ENCODE measurements around the gene PRKCZ.

The PRKCZ gene

DNA sequence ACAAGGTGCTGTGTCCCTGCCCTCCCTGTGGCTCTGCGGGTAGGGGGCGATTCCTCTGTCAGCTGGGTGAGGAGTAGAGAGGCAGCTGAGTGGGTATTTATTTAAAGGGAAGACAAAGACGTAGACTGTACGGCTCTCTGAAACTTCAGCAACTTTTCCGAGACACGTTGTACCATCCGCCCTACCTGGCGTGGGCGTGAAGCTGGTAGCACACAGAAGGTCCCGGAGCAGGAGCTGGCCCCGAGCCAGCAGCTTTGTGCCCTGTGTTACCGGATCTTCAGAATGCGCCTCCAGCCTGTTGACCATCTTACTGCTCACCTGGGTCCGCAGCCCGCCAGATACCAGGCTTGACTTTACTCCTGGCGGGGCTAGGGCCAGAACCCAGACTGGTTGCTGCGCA is 34.9 kb downstream of the PRKCZ start:
- Histone ChIP-seq H3K4me3 (replicated peaks; ENCODE audit: insufficient read depth, low read length) (no peak overlapping the region), H3K27me3 (ENCODE audit: insufficient read depth, poor library complexity, severe bottlenecking) (no peaks in the 10 kb centered on the region), H3K27ac (replicated peaks) (no peak overlapping the region)
- DNase-seq (ENCODE audit: low read depth in 1 of 2, low spot score in 1 of 2) = no peak
- TF ChIP-seq SPI1 (IDR thresholded peaks at IDR 0.05; ENCODE audit: borderline replicate concordance, low read depth) (no peak), POLR2AphosphoS5 (IDR thresholded peaks at IDR 0.05; ENCODE audit: low read depth) (no peak), GABPA (IDR thresholded peaks at IDR 0.05; ENCODE audit: low read depth) (no peak)
- TF ChIP-seq, protein P1, sequence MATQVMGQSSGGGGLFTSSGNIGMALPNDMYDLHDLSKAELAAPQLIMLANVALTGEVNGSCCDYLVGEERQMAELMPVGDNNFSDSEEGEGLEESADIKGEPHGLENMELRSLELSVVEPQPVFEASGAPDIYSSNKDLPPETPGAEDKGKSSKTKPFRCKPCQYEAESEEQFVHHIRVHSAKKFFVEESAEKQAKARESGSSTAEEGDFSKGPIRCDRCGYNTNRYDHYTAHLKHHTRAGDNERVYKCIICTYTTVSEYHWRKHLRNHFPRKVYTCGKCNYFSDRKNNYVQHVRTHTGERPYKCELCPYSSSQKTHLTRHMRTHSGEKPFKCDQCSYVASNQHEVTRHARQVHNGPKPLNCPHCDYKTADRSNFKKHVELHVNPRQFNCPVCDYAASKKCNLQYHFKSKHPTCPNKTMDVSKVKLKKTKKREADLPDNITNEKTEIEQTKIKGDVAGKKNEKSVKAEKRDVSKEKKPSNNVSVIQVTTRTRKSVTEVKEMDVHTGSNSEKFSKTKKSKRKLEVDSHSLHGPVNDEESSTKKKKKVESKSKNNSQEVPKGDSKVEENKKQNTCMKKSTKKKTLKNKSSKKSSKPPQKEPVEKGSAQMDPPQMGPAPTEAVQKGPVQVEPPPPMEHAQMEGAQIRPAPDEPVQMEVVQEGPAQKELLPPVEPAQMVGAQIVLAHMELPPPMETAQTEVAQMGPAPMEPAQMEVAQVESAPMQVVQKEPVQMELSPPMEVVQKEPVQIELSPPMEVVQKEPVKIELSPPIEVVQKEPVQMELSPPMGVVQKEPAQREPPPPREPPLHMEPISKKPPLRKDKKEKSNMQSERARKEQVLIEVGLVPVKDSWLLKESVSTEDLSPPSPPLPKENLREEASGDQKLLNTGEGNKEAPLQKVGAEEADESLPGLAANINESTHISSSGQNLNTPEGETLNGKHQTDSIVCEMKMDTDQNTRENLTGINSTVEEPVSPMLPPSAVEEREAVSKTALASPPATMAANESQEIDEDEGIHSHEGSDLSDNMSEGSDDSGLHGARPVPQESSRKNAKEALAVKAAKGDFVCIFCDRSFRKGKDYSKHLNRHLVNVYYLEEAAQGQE (IDR thresholded peaks at IDR 0.05; ENCODE audit: insufficient replicate concordance, low read depth) = no peak
- TF ChIP-seq, protein P2, sequence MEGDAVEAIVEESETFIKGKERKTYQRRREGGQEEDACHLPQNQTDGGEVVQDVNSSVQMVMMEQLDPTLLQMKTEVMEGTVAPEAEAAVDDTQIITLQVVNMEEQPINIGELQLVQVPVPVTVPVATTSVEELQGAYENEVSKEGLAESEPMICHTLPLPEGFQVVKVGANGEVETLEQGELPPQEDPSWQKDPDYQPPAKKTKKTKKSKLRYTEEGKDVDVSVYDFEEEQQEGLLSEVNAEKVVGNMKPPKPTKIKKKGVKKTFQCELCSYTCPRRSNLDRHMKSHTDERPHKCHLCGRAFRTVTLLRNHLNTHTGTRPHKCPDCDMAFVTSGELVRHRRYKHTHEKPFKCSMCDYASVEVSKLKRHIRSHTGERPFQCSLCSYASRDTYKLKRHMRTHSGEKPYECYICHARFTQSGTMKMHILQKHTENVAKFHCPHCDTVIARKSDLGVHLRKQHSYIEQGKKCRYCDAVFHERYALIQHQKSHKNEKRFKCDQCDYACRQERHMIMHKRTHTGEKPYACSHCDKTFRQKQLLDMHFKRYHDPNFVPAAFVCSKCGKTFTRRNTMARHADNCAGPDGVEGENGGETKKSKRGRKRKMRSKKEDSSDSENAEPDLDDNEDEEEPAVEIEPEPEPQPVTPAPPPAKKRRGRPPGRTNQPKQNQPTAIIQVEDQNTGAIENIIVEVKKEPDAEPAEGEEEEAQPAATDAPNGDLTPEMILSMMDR (IDR thresholded peaks at IDR 0.05; ENCODE audit: insufficient read depth, low read length) = no peak

DNA sequence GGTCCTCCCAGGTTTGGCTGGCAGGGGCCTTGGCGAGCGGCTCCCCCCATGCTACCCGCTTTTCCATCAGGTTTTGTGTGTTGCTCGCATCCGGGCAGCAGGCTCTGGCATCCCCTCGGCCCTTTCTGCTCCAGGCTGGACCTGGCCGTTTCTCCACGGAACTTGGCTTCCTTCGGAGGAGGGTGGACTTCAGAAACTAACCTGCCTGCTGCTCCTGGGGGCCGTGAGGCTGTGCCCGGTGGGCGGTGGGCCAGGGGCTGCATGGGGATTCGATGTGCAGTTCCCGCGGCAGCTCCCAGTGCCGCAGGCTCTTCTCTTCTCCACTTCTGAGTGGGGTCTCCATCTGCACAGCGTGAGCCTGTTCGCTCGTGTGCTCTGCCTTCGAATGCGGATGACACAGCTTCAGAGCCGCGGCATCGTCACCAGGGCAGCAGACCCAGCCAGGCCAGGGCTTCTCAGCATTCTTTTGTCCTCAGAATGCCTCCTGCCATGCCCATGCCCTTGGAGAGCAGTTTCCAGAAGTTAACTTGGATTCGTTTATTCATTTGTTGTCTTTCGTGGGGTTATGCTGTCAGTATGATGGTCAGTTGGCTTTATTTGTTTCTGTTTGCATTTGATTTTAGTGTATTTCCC is 36.4 kb downstream of the PRKCZ start:
- Histone ChIP-seq H3K4me3 (replicated peaks; ENCODE audit: insufficient read depth, low read length) (no peak overlapping the region), H3K27me3 (ENCODE audit: insufficient read depth, poor library complexity, severe bottlenecking) (no peaks in the 10 kb centered on the region), H3K27ac (replicated peaks) (no peak overlapping the region)
- TF ChIP-seq GABPA (IDR thresholded peaks at IDR 0.05; ENCODE audit: low read depth) (no peak), SPI1 (IDR thresholded peaks at IDR 0.05; ENCODE audit: borderline replicate concordance, low read depth) (no peak), POLR2AphosphoS5 (IDR thresholded peaks at IDR 0.05; ENCODE audit: low read depth) (no peak)
- TF ChIP-seq, protein P2 (IDR thresholded peaks at IDR 0.05; ENCODE audit: insufficient read depth, low read length) = no peak
- TF ChIP-seq, protein P1 (IDR thresholded peaks at IDR 0.05; ENCODE audit: insufficient replicate concordance, low read depth) = no peak
- DNase-seq (ENCODE audit: low read depth in 1 of 2, low spot score in 1 of 2) = no peak

DNA sequence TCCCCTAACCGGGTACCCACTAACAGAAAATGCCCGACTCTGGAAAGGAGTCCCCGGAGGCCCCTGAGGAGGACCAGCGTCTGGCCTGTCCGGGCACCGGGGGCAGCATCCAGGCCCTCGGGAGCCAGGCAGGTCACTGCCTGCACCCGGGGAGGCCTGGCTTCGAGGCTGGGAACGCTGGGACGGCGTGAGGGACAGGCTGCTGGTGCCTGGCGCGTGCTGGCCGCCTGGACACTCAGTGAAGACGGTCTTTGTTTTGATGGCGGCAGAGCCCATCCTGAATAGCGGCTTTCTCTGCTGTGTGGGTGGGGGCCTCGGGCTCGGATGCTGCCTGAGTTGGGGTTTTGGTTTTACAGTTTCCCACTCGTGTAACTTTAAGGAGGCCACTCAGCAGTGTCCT is 37.6 kb downstream of the PRKCZ start:
- TF ChIP-seq SPI1 (IDR thresholded peaks at IDR 0.05; ENCODE audit: borderline replicate concordance, low read depth) (no peak), POLR2AphosphoS5 (IDR thresholded peaks at IDR 0.05; ENCODE audit: low read depth) (no peak), GABPA (IDR thresholded peaks at IDR 0.05; ENCODE audit: low read depth) (no peak)
- TF ChIP-seq, protein P2 (IDR thresholded peaks at IDR 0.05; ENCODE audit: insufficient read depth, low read length) = no peak
- TF ChIP-seq, protein P1 (IDR thresholded peaks at IDR 0.05; ENCODE audit: insufficient replicate concordance, low read depth) = no peak
- no peak for DNase-seq (ENCODE audit: low read depth in 1 of 2, low spot score in 1 of 2)
- Histone ChIP-seq H3K27me3 (ENCODE audit: insufficient read depth, poor library complexity, severe bottlenecking) (no peaks in the 10 kb centered on the region), H3K4me3 (replicated peaks; ENCODE audit: insufficient read depth, low read length) (no peak overlapping the region), H3K27ac (replicated peaks) (no peak overlapping the region)

Data from HL-60 (cell line).